A549 (cell line): ENCODE results near the gene F2RL1. TPM values are rescaled to one million over a fixed set of nuclear protein-coding genes. Genes with fewer than 3 reads are reported as not detected.
"Not testable (repeated sequence)": the region's sequence is repeated elsewhere in the genome, so short reads cannot be mapped to it uniquely, and the experiment has no call there.

Experiments used
- ATAC-seq, 2 experiments: fragments of 200-7000 bp in 1 of 2; fragments of >200 bp in 1 of 2; cut with Nextera tagmentation in 1 of 2; cut with Tn5 transposase in 1 of 2; 3 replicates each; pipeline versions ENCODE4 v1.8.0 to v1.9.1; 2018 to 2020; ENCODE audit warnings: mild to moderate bottlenecking in 1 of 2, moderate library complexity in 1 of 2
- CTCF ChIA-PET: fragments of 300-600 bp; sonication (Branson Sonifier 250); formaldehyde crosslinking; extraction: SDS; loops from one replicate; lab custom pipeline; 2021; ENCODE audit warnings: antibody characterized with exemption, inconsistent platforms; lab: Yijun Ruan, JAX
- POLR2A ChIA-PET: fragments of 350-600 bp; formaldehyde crosslinking; extraction: SDS; loops from one replicate; lab custom pipeline; 2021; ENCODE audit warnings: antibody characterized with exemption, inconsistent platforms; lab: Yijun Ruan, JAX
- DNase-seq, 2 experiments: peaks; one replicate each; pipeline versions ENCODE4 v3.0.0 to v3.0.0-alpha.2; 2011 to 2016; ENCODE audit warnings: low read depth in 1 of 2, low spot score in 1 of 2
- FAIRE-seq: peaks from 2 replicates; lab custom pipeline; 2011; peaks lifted over from hg19 to GRCh38; lab: Jason Lieb, UNC
- H3K27ac ChIP-seq, 2 experiments: fragments of >200 bp; sonication (Bioruptor Twin); formaldehyde crosslinking; 3 replicates each; pipeline ENCODE4 v1.5.1; 2016 to 2017
- H3K4me1 ChIP-seq: fragments of >200 bp; sonication (Bioruptor Twin); formaldehyde crosslinking; 3 replicates; pipeline ENCODE4 v1.6.1; 2016
- H3K4me2 ChIP-seq: fragments of >200 bp; sonication (Bioruptor Twin); formaldehyde crosslinking; 3 replicates; pipeline ENCODE4 v1.6.1; 2016
- H3K4me3 ChIP-seq: fragments of >200 bp; sonication (Bioruptor Twin); formaldehyde crosslinking; 3 replicates; pipeline ENCODE4 v1.5.1; 2016
- H3K9me3 ChIP-seq: fragments of >200 bp; sonication (Bioruptor Twin); formaldehyde crosslinking; 3 replicates; pipeline ENCODE4 v1.6.1; 2016
- ATOH8 ChIP-seq: fragments of 250-450 bp; sonication (Bioruptor Pico); IDR thresholded peaks from 2 replicates; pipeline ENCODE4 v1.5.0; 2020; ENCODE audit warnings: low read depth, mild to moderate bottlenecking, moderate library complexity
- CHD4 ChIP-seq: fragments of 200-600 bp; sonication (generic); IDR thresholded peaks from 2 replicates; pipeline ENCODE4 v1.6.1; 2016; ENCODE audit warnings: antibody characterized with exemption, mild to moderate bottlenecking, borderline replicate concordance
- E2F6 ChIP-seq: IDR thresholded peaks from 2 replicates; pipeline ENCODE4 v1.6.1; 2012; ENCODE audit warnings: low read depth, borderline replicate concordance
- EP300 ChIP-seq, 2 experiments: fragments of >200 bp; sonication (Bioruptor Twin); formaldehyde crosslinking; IDR thresholded peaks; 2 replicates in 1 of 2; 3 replicates in 1 of 2; pipeline ENCODE4 v1.6.1; 2016 to 2017
- FOSB ChIP-seq: fragments of 250-450 bp; sonication (Bioruptor Pico); IDR thresholded peaks from 2 replicates; pipeline ENCODE4 v1.5.0; 2020; ENCODE audit warnings: mild to moderate bottlenecking, moderate library complexity
- FOSL2 ChIP-seq, 2 experiments: fragments of 450-650 bp in 1 of 2; fragments of >200 bp in 1 of 2; sonication (Bioruptor Twin) in 1 of 2; formaldehyde crosslinking; IDR thresholded peaks; 2 replicates each; pipeline versions ENCODE4 v1.5.0 to v1.6.1; 2016 to 2020; ENCODE audit warnings: mild to moderate bottlenecking in 1 of 2, moderate library complexity in 1 of 2
- HEYL ChIP-seq: fragments of 250-450 bp; sonication (Bioruptor Pico); IDR thresholded peaks from 2 replicates; pipeline ENCODE4 v1.8.0; 2021; ENCODE audit warnings: mild to moderate bottlenecking, moderate library complexity
- JUNB ChIP-seq: fragments of >200 bp; sonication (Bioruptor Twin); formaldehyde crosslinking; IDR thresholded peaks from 2 replicates; pipeline ENCODE4 v1.6.1; 2016
- KDM5A ChIP-seq: fragments of 200-600 bp; sonication (generic); IDR thresholded peaks from 2 replicates; pipeline ENCODE4 v1.6.1; 2016; ENCODE audit warnings: antibody characterized with exemption, mild to moderate bottlenecking
- MAX ChIP-seq: IDR thresholded peaks from 2 replicates; pipeline ENCODE4 v1.6.1; 2012
- MYC ChIP-seq: IDR thresholded peaks from 2 replicates; pipeline ENCODE4 v1.6.1; 2012; ENCODE audit warnings: mild to moderate bottlenecking, inconsistent platforms, low read length, improper control_type of control experiment, borderline replicate concordance
- NPAS2 ChIP-seq: fragments of 250-450 bp; sonication (Bioruptor Pico); IDR thresholded peaks from 2 replicates; pipeline ENCODE4 v1.8.0; 2022; ENCODE audit warnings: mild to moderate bottlenecking, moderate library complexity, borderline replicate concordance
- RARB ChIP-seq: fragments of 250-450 bp; sonication (Bioruptor Pico); IDR thresholded peaks from 2 replicates; pipeline ENCODE4 v1.8.0; 2021; ENCODE audit warnings: mild to moderate bottlenecking, moderate library complexity
- RCOR1 ChIP-seq: fragments of 150-350 bp; IDR thresholded peaks from 2 replicates; pipeline ENCODE4 v1.6.1; 2014; ENCODE audit warnings: antibody characterized with exemption, low read length, low read depth
- REST ChIP-seq: fragments of 200-600 bp; sonication (generic); IDR thresholded peaks from 2 replicates; pipeline ENCODE4 v1.6.1; 2016; ENCODE audit warnings: antibody characterized with exemption, mild to moderate bottlenecking, moderate library complexity
- RNF2 ChIP-seq: fragments of 200-600 bp; sonication (generic); IDR thresholded peaks from 2 replicates; pipeline ENCODE4 v1.6.1; 2016; ENCODE audit warnings: low read depth, mild to moderate bottlenecking, antibody characterized with exemption, moderate library complexity, borderline replicate concordance
- WGBS: methylation state at CpG from one replicate; pipeline ENCODE4 v1.1.6; 2017; ENCODE audit errors: missing lambda C conversion rate; 5-methylcytosine and 5-hydroxymethylcytosine counted together
- polyA plus RNA-seq, 4 experiments: library from polyadenylated mRNA; depleted of rRNA in 3 of 4; stranded (reverse); fragments of >200 nt; fragmentation: RNase III in 1 of 4; extraction: RNeasy Plus Mini Kit Qiagen cat#74134 plus additional on column Dnase treatment in 1 of 4; gene quantifications; 2 replicates in 3 of 4; 3 replicates in 1 of 4; pipeline ENCODE4 v1.2.3, GENCODE V29; 2011 to 2017

F2RL1 gene
- polyA plus RNA-seq, 2 of the 4 experiments (the other 2 are of a cell fraction), result 88.7 to 226 TPM

GRCh38 chr5:76809141-76809540, 9.7 kb upstream of the F2RL1 start:
- 91% methylated on average over 4 of the region's 4 CpGs for WGBS
- Histone ChIP-seq H3K4me2 (no peak overlapping the region), H3K4me1 (peaks cover 65% of the 10 kb centered on the region), H3K4me3 (no peak overlapping the region), H3K27ac (peak overlapping the region; percentile 84 to 98), H3K9me3 (no peaks in the 10 kb centered on the region)
- TF ChIP-seq JUNB (no peak), ATOH8 (CRISPR knock-in tag) (no peak), EP300 (IDR thresholded peaks at IDR 0.05) (no peak), HEYL (CRISPR knock-in tag) (no peak), FOSL2 (IDR thresholded peaks at IDR 0.05) (no peak), FOSL2 (CRISPR knock-in tag; IDR thresholded peaks at IDR 0.05) (no peak), REST (no peak), NPAS2 (CRISPR knock-in tag) (no peak), RNF2 (no peak), KDM5A (no peak), MAX (no peak), E2F6 (no peak), CHD4 (no peak)
- ChIA-PET POLR2A (no interaction called here), CTCF (interaction anchor here (0.6 kb wide), 1 partner anchor 37 kb away, joined by 4 read pairs; no protein-coding TSS in a partner anchor)
- DNase-seq (no peak), FAIRE-seq (no peak), ATAC-seq (no peak)

- TF ChIP-seq RCOR1 (no peak), RARB (CRISPR knock-in tag) (no peak)
- H3K4me1 ChIP-seq, result peaks cover 65% of the 10 kb centered on the region
Measured at GRCh38 chr5:76810236-76810635, 8.6 kb upstream of the F2RL1 start.

GRCh38 chr5:76811214-76811613, 7.6 kb upstream of the F2RL1 start:
- ChIA-PET POLR2A (interaction anchor here (0.6 to 1.5 kb wide), 2 partner anchors 8 to 22 kb away, joined by 3 to 6 read pairs; partner anchors contain the start of gene F2RL1), CTCF (interaction anchor here (1.5 kb wide), 1 partner anchor 37 kb away, joined by 6 read pairs; no protein-coding TSS in a partner anchor)
- Histone ChIP-seq H3K4me1 (peaks cover 68% of the 10 kb centered on the region), H3K27ac (peak overlapping the region; percentile 18 to 79), H3K4me3 (no peak overlapping the region), H3K4me2 (no peak overlapping the region), H3K9me3 (no peaks in the 10 kb centered on the region)
- no peak for TF ChIP-seq MYC
- no peak for TF ChIP-seq FOSL2 (IDR thresholded peaks at IDR 0.05)
- TF ChIP-seq FOSL2 (CRISPR knock-in tag; IDR thresholded peaks at IDR 0.05), result peak; percentile 37; the same call in 1 of the 2 replicates
- no peak for TF ChIP-seq FOSB
- TF ChIP-seq RNF2, result no peak
- peak in 1 of 2 experiments; percentile 13; a peak in 1 of 6 replicates for ATAC-seq
- no peak for FAIRE-seq
- whole genome bisulfite sequencing, result 75% methylated on average over 4 of the region's 5 CpGs
- DNase-seq, result peak in 1 of 2 experiments; percentile 72

More at GRCh38 chr5:76810236-76810635, 8.6 kb upstream of the F2RL1 start:
- no peak overlapping the region for H3K4me3 ChIP-seq
- FAIRE-seq, result no peak
- peak overlapping the region; percentile 18 to 79; a peak in 5 of 6 replicates for H3K27ac ChIP-seq
- no peak for DNase-seq
- ATAC-seq, result no peak
- CTCF ChIA-PET, result interaction anchor here (0.8 to 1.5 kb wide), 2 partner anchors 8 to 36 kb away, joined by 4 to 6 read pairs; partner anchors contain the start of gene F2RL1
- POLR2A ChIA-PET, result interaction anchor here (1.5 kb wide), 1 partner anchor 9 kb away, joined by 3 read pairs; the partner anchor contains the start of gene F2RL1
- WGBS, result 92% methylated on average over 6 of the region's 6 CpGs
- no peak overlapping the region for H3K4me2 ChIP-seq
- no peaks in the 10 kb centered on the region for H3K9me3 ChIP-seq

- H3K4me3 ChIP-seq, POLR2A ChIA-PET, ATAC-seq, H3K9me3 ChIP-seq, DNase-seq, FAIRE-seq, H3K4me2 ChIP-seq, CTCF ChIA-PET: not testable (repeated sequence)
- Histone ChIP-seq H3K27ac (peak overlapping the region; percentile 41 to 79; a peak in 4 of 6 replicates), H3K4me1 (peaks cover 69% of the 10 kb centered on the region)
- WGBS, result 80% methylated on average over 12 of the region's 32 CpGs
Measured at GRCh38 chr5:76812209-76812608, 6.6 kb upstream of the F2RL1 start.
